T1000 (cell line): Measurements from ENCODE around the gene MMP2.

Experiments used
- DNase-seq: peaks from one replicate; lab custom pipeline; 2025; ENCODE audit warnings: mixed read lengths; lab: John Stamatoyannopoulos, UW

MMP2 gene

GRCh38 chr16:55494994-55495421, 16.0 kb downstream of the MMP2 start:
- DNase-seq = no peak

- no peak for DNase-seq
These were observed 16.8 kb downstream of the MMP2 start for GRCh38 chr16:55495616-55496289.

GRCh38 chr16:55496509-55497145, 17.6 kb downstream of the MMP2 start:
- no peak for DNase-seq

GRCh38 chr16:55497558-55497957, 18.6 kb downstream of the MMP2 start:
- DNase-seq = no peak

GRCh38 chr16:55498101-55498500, 19.1 kb downstream of the MMP2 start:
- DNase-seq = no peak

GRCh38 chr16:55499281-55499680, 20.3 kb downstream of the MMP2 start:
- DNase-seq = no peak

- peak; percentile 68 for DNase-seq
These were observed 21.0 kb downstream of the MMP2 start for GRCh38 chr16:55499951-55500529.

GRCh38 chr16:55500530-55501011, 21.6 kb downstream of the MMP2 start:
- DNase-seq = no peak

GRCh38 chr16:55501549-55502322, 22.7 kb downstream of the MMP2 start:
- no peak for DNase-seq

GRCh38 chr16:55502801-55503366, 23.9 kb downstream of the MMP2 start:
- DNase-seq = no peak

- DNase-seq = no peak
These were observed 24.9 kb downstream of the MMP2 start for GRCh38 chr16:55503726-55504550.

- DNase-seq = no peak
These were observed 26.5 kb downstream of the MMP2 start for GRCh38 chr16:55505333-55506015.

- no peak for DNase-seq
These were observed 27.1 kb downstream of the MMP2 start for GRCh38 chr16:55506083-55506482.

GRCh38 chr16:55506708-55507107, 27.7 kb downstream of the MMP2 start:
- no peak for DNase-seq

GRCh38 chr16:55508271-55508921, 29.4 kb downstream of the MMP2 start:
- DNase-seq = no peak

- DNase-seq = peak; percentile 70
These were observed 30.2 kb downstream of the MMP2 start, which contains the start of gene LPCAT2 for GRCh38 chr16:55508941-55509931. TSS of gene LPCAT2 (plus strand) at chr16:55509072. CDS start at chr16:55509182, 110 bp downstream.

GRCh38 chr16:55510185-55510805, 31.3 kb downstream of the MMP2 start:
- DNase-seq = no peak

- DNase-seq = no peak
These were observed 33.9 kb downstream of the MMP2 start for GRCh38 chr16:55512941-55513340.
